ENCODE results near the gene TEDC1. TPM values are rescaled to one million over a fixed set of nuclear protein-coding genes. Genes with fewer than 3 reads are reported as not detected.

Gene TEDC1
- polyA plus RNA-seq, 1 donor (not counting 4 experiments of a cell fraction or from before 2014, with no cell fraction given) = 5.0 TPM

DNA sequence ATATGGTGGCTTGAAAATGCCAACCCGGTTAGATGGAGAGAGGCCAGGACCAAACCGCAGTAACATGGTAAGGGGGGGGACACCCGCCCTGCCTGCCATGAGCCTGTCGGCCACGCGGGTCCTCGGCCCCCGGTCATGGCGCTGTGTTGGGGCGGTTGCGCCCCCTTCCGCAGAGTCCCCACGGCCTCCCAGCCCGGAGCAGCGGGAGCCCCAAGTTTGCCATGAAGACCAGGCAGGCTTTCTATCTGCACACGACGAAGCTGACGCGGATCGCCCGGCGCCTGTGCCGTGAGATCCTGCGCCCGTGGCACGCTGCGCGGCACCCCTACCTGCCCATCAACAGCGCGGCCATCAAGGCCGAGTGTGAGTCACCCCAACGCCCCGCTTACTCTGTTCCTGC, 26.5 kb upstream of the TEDC1 start:
- Histone ChIP-seq H3K9me3 (ENCODE audit: control insufficient read depth, low read depth, low read length) (no peaks in the 10 kb centered on the region), H3K27me3 (ENCODE audit: control insufficient read depth, extremely low read depth, insufficient read depth, low read length) (no peaks in the 10 kb centered on the region), H3K9me1 (ENCODE audit: control insufficient read depth, extremely low read depth, insufficient read depth, low read length) (no peaks in the 10 kb centered on the region), H3K9ac (ENCODE audit: control insufficient read depth, extremely low read depth, insufficient read depth, low read length) (no peak overlapping the region), H3K4me3 (ENCODE audit: control insufficient read depth in 2 of 3, extremely low read depth in 1 of 3, insufficient read depth in 2 of 3, low read depth in 1 of 3, low read length in 3 of 3) (no peak overlapping the region), H3K36me3 (ENCODE audit: control insufficient read depth in 2 of 2, extremely low read depth in 1 of 2, insufficient read depth in 2 of 2, low read length in 2 of 2) (peaks cover 2 to 32% of the 10 kb centered on the region in 2 experiments), H2AFZ (ENCODE audit: control insufficient read depth, low read length) (no peak overlapping the region), H4K20me1 (ENCODE audit: control insufficient read depth, extremely low read depth, insufficient read depth, low read length) (no peaks in the 10 kb centered on the region), H3K4me2 (ENCODE audit: control insufficient read depth, extremely low read depth, insufficient read depth, low read depth, low read length) (no peak overlapping the region), H3K4me1 (ENCODE audit: control insufficient read depth, extremely low read depth, insufficient read depth, low read length) (peaks cover 5% of the 10 kb centered on the region), H3K27ac (ENCODE audit: control insufficient read depth, insufficient read depth, low read length) (no peak overlapping the region), H3K79me2 (ENCODE audit: control insufficient read depth, insufficient read depth, low read length) (no peaks in the 10 kb centered on the region)
- TF ChIP-seq, protein P1, sequence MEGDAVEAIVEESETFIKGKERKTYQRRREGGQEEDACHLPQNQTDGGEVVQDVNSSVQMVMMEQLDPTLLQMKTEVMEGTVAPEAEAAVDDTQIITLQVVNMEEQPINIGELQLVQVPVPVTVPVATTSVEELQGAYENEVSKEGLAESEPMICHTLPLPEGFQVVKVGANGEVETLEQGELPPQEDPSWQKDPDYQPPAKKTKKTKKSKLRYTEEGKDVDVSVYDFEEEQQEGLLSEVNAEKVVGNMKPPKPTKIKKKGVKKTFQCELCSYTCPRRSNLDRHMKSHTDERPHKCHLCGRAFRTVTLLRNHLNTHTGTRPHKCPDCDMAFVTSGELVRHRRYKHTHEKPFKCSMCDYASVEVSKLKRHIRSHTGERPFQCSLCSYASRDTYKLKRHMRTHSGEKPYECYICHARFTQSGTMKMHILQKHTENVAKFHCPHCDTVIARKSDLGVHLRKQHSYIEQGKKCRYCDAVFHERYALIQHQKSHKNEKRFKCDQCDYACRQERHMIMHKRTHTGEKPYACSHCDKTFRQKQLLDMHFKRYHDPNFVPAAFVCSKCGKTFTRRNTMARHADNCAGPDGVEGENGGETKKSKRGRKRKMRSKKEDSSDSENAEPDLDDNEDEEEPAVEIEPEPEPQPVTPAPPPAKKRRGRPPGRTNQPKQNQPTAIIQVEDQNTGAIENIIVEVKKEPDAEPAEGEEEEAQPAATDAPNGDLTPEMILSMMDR (optimal IDR thresholded peaks at IDR 0.05 in 1 of 3, IDR thresholded peaks at IDR 0.05 in 1 of 3, conservative IDR thresholded peaks at IDR 0.05 in 1 of 3; ENCODE audit: extremely low read depth in 1 of 3, insufficient read depth in 2 of 3, low read length in 3 of 3) = no peak
- TF ChIP-seq EZH2 (IDR thresholded peaks at IDR 0.05; ENCODE audit: low read length) = no peak
- FAIRE-seq (no peak), DNase-seq (ENCODE audit: low read depth, low spot score) (no peak)
- dilution Hi-C loops (cut with MboI; ENCODE audit: extremely low pct_ligation_motif_present, low sequenced_read_pairs) = no loop called here

DNA sequence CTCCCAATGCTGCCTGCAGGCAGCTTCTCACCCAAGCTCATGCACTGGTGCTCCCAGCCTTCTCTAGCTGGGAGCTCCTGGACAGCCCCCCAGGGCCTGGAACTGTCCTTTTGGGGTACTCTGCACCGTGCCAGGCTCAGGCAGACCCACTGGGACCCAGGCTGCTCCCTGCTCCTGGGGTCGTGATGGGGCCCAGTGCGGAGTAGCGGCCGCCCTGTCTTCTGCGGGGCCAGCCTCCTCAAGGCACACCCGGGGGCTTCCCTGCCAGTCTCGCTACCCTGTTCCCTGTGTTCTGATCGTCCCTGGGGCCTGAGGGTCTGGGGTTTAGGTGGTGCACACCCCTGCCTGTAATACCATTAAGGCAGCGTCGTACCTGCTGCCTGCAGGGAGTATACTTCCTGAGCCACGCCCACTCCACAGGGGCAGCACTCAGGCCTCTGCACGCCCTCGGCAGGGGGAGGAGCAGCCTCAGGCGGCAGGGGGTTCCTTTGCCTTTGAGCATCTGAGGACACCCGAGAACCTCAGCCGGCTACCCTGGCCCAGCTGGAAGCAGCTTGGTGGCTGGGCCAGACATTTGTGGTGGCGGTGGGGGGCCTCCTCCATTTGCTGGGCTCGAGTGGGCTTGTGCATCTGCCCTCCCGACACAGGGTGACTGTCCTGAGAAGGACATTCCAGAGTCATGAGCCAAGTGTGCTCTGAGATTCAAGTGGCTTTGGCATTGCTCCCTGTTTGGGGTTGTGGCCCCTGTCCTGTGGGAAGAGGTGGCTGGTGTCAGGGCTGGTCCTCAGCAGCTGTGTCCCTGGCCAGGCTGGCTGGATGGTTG, 25.6 kb upstream of the TEDC1 start:
- Histone ChIP-seq H3K4me1 (ENCODE audit: control insufficient read depth, extremely low read depth, insufficient read depth, low read length) (peaks cover 5% of the 10 kb centered on the region), H3K27me3 (ENCODE audit: control insufficient read depth, extremely low read depth, insufficient read depth, low read length) (no peaks in the 10 kb centered on the region), H3K4me3 (ENCODE audit: control insufficient read depth in 2 of 3, extremely low read depth in 1 of 3, insufficient read depth in 2 of 3, low read depth in 1 of 3, low read length in 3 of 3) (no peak overlapping the region), H3K27ac (ENCODE audit: control insufficient read depth, insufficient read depth, low read length) (no peak overlapping the region), H3K9me1 (ENCODE audit: control insufficient read depth, extremely low read depth, insufficient read depth, low read length) (no peaks in the 10 kb centered on the region), H2AFZ (ENCODE audit: control insufficient read depth, low read length) (no peak overlapping the region), H3K9ac (ENCODE audit: control insufficient read depth, extremely low read depth, insufficient read depth, low read length) (no peak overlapping the region), H3K4me2 (ENCODE audit: control insufficient read depth, extremely low read depth, insufficient read depth, low read depth, low read length) (no peak overlapping the region), H3K36me3 (ENCODE audit: control insufficient read depth in 2 of 2, extremely low read depth in 1 of 2, insufficient read depth in 2 of 2, low read length in 2 of 2) (peaks cover 2 to 30% of the 10 kb centered on the region in 2 experiments), H4K20me1 (ENCODE audit: control insufficient read depth, extremely low read depth, insufficient read depth, low read length) (no peaks in the 10 kb centered on the region), H3K9me3 (ENCODE audit: control insufficient read depth, low read depth, low read length) (no peaks in the 10 kb centered on the region), H3K79me2 (ENCODE audit: control insufficient read depth, insufficient read depth, low read length) (no peaks in the 10 kb centered on the region)
- dilution Hi-C loops (cut with MboI; ENCODE audit: extremely low pct_ligation_motif_present, low sequenced_read_pairs) = no loop called here
- TF ChIP-seq EZH2 (IDR thresholded peaks at IDR 0.05; ENCODE audit: low read length) = no peak
- TF ChIP-seq, protein P1 (optimal IDR thresholded peaks at IDR 0.05 in 1 of 3, IDR thresholded peaks at IDR 0.05 in 1 of 3, conservative IDR thresholded peaks at IDR 0.05 in 1 of 3; ENCODE audit: extremely low read depth in 1 of 3, insufficient read depth in 2 of 3, low read length in 3 of 3) = no peak
- FAIRE-seq (no peak), DNase-seq (ENCODE audit: low read depth, low spot score) (no peak)

All from keratinocyte (primary cell).